ENCODE measurements around the gene ATN1. TPM values are rescaled to one million over a fixed set of nuclear protein-coding genes. Genes with fewer than 3 reads are reported as not detected.
"Not testable (repeated sequence)": the region's sequence is repeated elsewhere in the genome, so short reads cannot be mapped to it uniquely, and the experiment has no call there.

Gene ATN1
- total and polyA plus RNA-seq, 4 donors, result 3.6 to 12.6 (median 7.9) TPM

GRCh38 chr12:6891646-6892001, 36.1 kb upstream of the ATN1 start:
- WGBS, result 86% methylated on average over 5 of the region's 5 CpGs
- Histone ChIP-seq H3K9ac (ENCODE audit: low read depth in 1 of 2, low read length in 2 of 2) (peak overlapping the region; percentile 84 to 85), H3K4me1 (ENCODE audit: control insufficient read depth in 4 of 4, insufficient read depth in 4 of 4, low read length in 3 of 4) (peaks cover 2 to 14% (median 8%) of the 10 kb centered on the region in 4 donors), H3K36me3 (ENCODE audit: control insufficient read depth in 4 of 4, insufficient read depth in 3 of 4, low read depth in 1 of 4, low read length in 3 of 4) (no peaks in the 10 kb centered on the region), H3K27ac (ENCODE audit: low read depth in 1 of 2, low read length in 2 of 2) (peak overlapping the region; percentile 89 to 91), H3K9me3 (ENCODE audit: control insufficient read depth in 4 of 4, low read length in 3 of 4) (no peaks in the 10 kb centered on the region), H3K27me3 (ENCODE audit: control insufficient read depth in 4 of 4, insufficient read depth in 4 of 4, low read length in 3 of 4) (no peaks in the 10 kb centered on the region), H3K4me3 (ENCODE audit: low read depth in 1 of 3, low read length in 3 of 3) (peak overlapping the region; percentile 43 to 68 (median 55))
- no peak for DNase-seq (ENCODE audit: low spot score)
- TF ChIP-seq CTCF (IDR thresholded peaks at IDR 0.05; ENCODE audit: low read depth, low read length, missing input control) (no peak), JUND (IDR thresholded peaks at IDR 0.05) (no peak), NR2F2 (IDR thresholded peaks at IDR 0.05) (no peak), EGR1 (IDR thresholded peaks at IDR 0.05; ENCODE audit: low read depth in 2 of 2) (no peak), ATF3 (IDR thresholded peaks at IDR 0.05) (no peak), GABPA (IDR thresholded peaks at IDR 0.05 in 1 of 2, conservative IDR thresholded peaks at IDR 0.05 in 1 of 2) (no peak)

DNA sequence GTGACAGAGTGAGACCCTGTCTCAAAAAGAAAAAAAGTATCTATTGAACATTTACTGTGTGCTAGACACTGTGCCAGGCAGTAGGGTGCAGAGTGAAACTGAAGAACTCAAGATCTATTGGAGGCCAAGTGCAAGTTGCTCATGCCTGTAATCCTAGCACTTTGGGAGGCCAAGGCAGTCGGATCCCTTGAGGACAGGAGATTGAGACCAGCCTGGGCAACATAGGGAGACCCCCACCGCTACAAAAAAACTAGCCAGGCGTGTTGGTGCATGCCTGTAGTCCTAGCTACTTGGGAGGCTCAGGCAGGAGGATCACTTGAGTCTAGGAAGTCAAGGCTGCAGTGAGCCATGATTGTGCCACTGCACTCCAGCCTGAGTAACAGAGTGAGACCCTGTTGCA, 35.1 kb upstream of the ATN1 start:
- not testable (repeated sequence) for H3K27me3 ChIP-seq (ENCODE audit: control insufficient read depth in 4 of 4, insufficient read depth in 4 of 4, low read length in 3 of 4); H3K9me3 ChIP-seq (ENCODE audit: control insufficient read depth in 4 of 4, low read length in 3 of 4); H3K27ac ChIP-seq (ENCODE audit: low read depth in 1 of 2, low read length in 2 of 2); H3K4me3 ChIP-seq (ENCODE audit: low read depth in 1 of 3, low read length in 3 of 3); H3K9ac ChIP-seq (ENCODE audit: low read depth in 1 of 2, low read length in 2 of 2); DNase-seq (ENCODE audit: low spot score); H3K36me3 ChIP-seq (ENCODE audit: control insufficient read depth in 4 of 4, insufficient read depth in 3 of 4, low read depth in 1 of 4, low read length in 3 of 4)
- H3K4me1 ChIP-seq (ENCODE audit: control insufficient read depth in 4 of 4, insufficient read depth in 4 of 4, low read length in 3 of 4), result peaks cover 2 to 14% (median 8%) of the 10 kb centered on the region in 4 donors
- WGBS, result 97% methylated on average over 3 of the region's 3 CpGs

- Histone ChIP-seq H3K4me1 (ENCODE audit: control insufficient read depth in 4 of 4, insufficient read depth in 4 of 4, low read length in 3 of 4) (peaks cover 2 to 10% (median 8%) of the 10 kb centered on the region in 4 donors), H3K36me3 (ENCODE audit: control insufficient read depth in 4 of 4, insufficient read depth in 3 of 4, low read depth in 1 of 4, low read length in 3 of 4) (no peaks in the 10 kb centered on the region), H3K4me3 (ENCODE audit: low read depth in 1 of 3, low read length in 3 of 3) (no peak overlapping the region), H3K9ac (ENCODE audit: low read depth in 1 of 2, low read length in 2 of 2) (no peak overlapping the region), H3K9me3 (ENCODE audit: control insufficient read depth in 4 of 4, low read length in 3 of 4) (no peaks in the 10 kb centered on the region), H3K27me3 (ENCODE audit: control insufficient read depth in 4 of 4, insufficient read depth in 4 of 4, low read length in 3 of 4) (no peaks in the 10 kb centered on the region), H3K27ac (ENCODE audit: low read depth in 1 of 2, low read length in 2 of 2) (no peak overlapping the region)
- 92% methylated on average over 3 of the region's 3 CpGs for WGBS
- DNase-seq (ENCODE audit: low spot score), result no peak
- TF ChIP-seq EGR1 (IDR thresholded peaks at IDR 0.05; ENCODE audit: low read depth in 2 of 2) (no peak), GABPA (IDR thresholded peaks at IDR 0.05 in 1 of 2, conservative IDR thresholded peaks at IDR 0.05 in 1 of 2) (no peak), YY1 (IDR thresholded peaks at IDR 0.05) (no peak)
- TF ChIP-seq, protein P1, sequence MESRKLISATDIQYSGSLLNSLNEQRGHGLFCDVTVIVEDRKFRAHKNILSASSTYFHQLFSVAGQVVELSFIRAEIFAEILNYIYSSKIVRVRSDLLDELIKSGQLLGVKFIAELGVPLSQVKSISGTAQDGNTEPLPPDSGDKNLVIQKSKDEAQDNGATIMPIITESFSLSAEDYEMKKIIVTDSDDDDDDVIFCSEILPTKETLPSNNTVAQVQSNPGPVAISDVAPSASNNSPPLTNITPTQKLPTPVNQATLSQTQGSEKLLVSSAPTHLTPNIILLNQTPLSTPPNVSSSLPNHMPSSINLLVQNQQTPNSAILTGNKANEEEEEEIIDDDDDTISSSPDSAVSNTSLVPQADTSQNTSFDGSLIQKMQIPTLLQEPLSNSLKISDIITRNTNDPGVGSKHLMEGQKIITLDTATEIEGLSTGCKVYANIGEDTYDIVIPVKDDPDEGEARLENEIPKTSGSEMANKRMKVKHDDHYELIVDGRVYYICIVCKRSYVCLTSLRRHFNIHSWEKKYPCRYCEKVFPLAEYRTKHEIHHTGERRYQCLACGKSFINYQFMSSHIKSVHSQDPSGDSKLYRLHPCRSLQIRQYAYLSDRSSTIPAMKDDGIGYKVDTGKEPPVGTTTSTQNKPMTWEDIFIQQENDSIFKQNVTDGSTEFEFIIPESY (IDR thresholded peaks at IDR 0.05), result no peak
Measured at GRCh38 chr12:6894321-6894720, 33.4 kb upstream of the ATN1 start.
